ENCODE results near the gene PAMR1.
A peak's percentile ranks its signal among the peaks of the same experiment; 100 is the strongest.

Gene PAMR1

DNA sequence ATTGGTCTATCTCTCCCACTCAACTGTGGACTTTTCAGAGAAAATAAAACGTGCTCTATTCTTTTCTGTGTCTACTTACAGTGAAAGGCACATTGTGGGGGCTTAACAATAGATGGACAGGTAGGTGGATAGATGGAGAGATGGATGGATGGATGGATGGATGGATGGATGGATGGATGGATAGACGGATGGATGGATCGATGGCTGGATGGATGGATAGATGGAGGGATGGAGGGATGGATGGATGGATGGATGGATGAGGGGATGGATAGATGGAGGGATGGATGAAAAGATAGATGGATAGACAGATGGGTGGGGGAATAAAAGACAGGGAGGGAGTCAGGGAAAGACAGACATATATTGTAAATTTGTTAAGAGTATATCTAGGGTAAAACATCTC lies 91.8 kb downstream of the PAMR1 start:
- DNase-seq: no peak

DNA sequence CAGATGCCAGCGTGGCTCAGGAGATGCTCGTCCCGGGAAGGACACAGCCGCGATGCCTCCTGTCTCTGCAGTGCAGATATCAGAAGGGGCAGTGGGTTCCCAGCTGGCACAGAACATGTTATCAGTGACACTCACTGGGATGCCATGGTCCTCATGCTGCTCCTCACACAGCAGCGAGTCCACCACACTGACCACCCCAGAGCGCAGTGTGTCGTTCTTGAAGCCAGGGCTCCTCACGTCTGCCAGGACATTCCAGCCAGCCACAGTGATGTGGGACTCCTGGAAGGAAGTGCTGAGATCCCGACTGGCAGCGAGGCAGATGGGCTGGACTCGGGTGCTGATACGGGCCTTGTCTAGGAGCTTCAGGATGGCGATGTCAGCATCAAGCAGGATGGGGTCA lies 93.0 kb downstream of the PAMR1 start:
- no peak for DNase-seq

DNA sequence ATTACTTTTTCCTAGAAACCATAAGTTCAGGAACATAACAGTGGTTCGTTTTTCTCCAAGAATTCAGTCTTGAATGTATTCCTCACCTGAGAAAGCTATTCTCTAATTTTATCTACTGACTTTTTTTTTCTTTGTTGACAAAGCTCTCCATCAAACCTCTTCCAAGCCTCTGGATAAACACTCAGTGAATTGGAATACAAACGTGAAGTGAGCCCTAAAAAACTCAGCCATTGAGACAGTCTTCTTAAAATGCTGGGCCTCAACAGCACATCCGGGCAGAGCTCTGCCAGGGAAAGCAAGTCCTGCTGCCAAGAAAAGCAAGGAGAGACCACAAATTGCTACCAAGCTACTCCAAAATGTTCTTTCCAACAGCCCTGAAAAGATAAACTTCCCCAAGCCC lies 98.3 kb downstream of the PAMR1 start:
- DNase-seq: peak; percentile 66

DNA sequence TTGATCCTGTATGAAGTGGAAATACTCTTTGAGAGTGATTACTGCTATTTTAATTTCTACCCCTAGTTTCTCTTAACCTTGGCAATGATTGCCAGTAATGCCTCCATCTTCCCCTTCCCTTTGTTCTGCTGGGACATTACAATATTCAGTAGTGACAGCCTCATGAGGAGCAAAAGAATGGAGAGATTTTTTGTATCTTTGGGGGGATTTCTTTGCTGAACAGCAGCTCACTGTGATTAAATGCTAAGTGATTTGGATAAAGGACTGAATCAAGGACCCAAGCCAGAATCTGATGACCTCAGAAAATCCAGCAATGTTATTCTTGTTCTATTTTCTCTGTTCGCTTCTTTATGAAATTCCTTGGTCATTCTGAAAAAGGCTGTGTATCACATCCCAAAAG lies 99.1 kb downstream of the PAMR1 start:
- DNase-seq: no peak

DNA sequence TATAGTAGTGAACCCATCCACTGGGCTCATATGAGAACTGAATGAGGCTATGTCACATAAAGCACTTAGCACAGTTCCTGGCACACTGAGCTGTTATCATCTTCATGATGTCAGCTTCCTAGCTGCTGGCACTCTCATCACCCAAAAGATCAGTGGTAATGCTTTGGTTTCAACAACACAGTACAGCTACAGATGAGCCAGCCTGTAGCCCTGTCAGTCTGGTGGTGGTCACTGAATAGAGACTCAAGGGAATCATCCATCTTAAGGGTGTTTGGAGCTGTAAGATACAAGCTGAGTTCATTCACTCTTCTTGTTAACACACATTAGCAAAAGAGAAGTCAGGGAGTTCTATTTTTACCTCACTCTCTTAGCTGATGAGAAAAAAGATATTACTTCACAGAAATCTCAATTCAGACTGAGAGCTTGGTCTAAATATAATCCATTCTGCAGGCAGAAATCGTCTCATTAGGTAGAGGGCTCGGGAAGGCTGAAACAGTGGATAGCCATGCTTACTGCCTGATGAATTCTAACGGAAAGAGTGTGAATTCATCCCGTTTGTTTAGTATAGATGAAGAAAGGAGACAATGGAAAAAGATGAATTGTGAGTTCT lies 99.7 kb downstream of the PAMR1 start:
- no peak for DNase-seq

DNA sequence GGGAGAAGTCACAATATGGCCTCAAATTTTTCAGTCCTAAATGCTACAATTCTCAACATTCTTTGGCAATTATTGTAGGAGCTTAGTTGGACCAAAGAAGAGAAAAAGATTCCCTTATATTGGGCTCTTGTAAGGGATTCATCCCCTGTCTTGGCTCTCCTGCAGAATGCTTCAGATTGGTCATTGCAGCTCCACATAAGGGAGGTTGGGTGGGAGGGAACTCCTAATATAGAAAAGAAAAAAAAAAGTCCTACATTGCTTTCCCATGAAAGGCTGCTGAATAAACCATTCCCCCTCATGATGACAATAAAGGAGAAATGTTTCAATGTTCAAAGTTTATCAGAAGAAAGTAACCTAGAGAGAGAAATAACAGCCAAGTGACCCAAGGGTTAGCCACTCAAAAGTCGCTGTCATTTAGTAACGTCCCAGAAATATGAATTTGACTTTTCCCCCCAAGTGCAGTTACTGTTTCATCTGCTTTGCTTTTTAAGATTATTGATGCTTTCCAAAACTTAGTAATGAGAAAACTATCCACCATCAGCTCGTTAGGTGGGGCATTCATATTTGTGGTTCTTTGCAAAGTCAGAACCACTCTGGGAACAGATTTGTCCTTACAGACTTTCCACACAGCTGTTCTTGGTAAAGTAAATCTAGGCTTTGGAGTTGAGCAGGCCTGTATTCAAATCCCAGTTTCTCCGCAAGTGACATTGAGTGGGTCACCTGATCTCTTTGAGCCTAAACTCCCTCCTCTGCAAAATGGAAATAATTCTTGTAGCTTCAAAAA lies 101.1 kb downstream of the PAMR1 start:
- no peak for DNase-seq

DNA sequence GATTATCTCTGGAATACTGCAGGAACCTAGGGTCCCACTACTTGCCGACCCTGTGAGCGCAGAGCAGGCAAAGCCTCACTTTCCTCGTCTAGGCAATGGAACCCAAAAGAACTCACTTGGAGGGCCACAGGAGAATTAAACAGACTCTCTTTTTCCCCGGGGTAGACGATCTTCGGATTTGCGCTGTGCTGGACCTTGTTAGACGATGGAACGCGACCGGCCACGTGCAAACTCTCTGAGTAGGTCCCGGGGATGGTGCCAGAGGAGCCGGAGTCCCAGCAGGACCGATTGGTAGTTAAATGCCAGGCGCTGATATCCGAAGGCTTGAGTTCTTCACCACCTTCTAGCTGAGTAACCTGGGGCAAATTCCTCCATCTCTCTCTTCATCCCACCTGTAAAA lies 105.0 kb downstream of the PAMR1 start:
- no peak for DNase-seq

DNA sequence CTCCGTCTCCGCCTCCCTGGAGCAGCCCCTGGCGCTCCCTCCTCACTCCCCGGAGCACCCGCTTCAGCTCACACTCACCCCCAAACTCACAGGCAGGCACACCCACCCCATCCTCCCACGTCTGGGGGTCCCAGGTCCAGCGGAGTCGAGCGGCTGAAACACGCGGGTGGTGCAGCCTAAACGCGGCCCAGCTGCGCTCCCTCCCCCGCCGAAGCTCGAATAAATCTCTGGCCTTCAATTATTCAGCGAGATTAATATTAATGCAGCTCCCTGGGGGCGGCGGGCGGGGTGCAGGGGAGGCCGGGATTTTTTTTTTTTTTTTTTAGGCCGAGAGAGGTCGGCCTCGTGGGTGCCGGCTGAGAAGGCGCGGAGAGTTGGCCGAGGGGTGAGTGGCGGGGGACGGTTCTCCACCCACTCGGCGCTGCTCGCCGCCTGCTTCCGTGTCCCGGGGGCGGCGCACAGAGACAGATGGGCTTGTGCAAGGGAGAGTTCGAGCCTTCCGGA lies 105.5 kb downstream of the PAMR1 start:
- no peak for DNase-seq

DNA sequence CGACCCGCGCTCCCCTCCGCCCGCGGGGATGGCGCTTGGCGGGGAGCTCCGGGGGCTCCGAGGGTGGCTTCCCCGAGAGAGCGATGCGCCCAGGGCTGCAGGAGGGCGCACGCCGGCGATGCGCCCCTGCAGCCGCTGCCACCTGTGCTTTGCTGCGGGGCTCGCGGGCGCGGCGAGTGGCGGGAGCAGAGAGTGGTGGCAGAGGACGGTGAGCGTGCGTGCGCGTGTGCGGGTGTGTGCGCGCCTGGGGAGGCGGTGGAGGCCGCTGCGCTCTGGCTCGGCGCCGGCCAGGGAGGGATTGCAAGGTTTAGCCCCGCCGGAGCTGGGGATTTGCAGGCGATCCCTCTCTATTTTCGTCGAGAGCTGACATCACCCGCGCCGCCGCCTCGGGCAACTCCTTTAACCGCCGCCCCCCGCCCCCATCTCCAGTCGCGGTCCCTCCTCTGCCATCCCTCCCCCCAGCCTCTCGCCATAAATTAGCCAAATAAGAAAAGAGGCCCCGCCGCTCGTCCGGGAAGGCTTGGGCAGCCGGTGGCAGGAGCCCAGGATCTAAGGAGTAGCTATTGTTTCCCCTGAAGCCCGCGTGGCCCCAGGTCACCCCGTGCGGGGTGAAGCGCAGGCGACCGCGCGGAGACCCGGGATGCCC lies 106.1 kb downstream of the PAMR1 start, which contains the start of gene SLC1A2:
SLC1A2 (minus strand) TSS at position 375 of the 646 bp plus-strand sequence. CDS start 592 bp downstream, outside the sequence.
- DNase-seq: peak; percentile 12

DNA sequence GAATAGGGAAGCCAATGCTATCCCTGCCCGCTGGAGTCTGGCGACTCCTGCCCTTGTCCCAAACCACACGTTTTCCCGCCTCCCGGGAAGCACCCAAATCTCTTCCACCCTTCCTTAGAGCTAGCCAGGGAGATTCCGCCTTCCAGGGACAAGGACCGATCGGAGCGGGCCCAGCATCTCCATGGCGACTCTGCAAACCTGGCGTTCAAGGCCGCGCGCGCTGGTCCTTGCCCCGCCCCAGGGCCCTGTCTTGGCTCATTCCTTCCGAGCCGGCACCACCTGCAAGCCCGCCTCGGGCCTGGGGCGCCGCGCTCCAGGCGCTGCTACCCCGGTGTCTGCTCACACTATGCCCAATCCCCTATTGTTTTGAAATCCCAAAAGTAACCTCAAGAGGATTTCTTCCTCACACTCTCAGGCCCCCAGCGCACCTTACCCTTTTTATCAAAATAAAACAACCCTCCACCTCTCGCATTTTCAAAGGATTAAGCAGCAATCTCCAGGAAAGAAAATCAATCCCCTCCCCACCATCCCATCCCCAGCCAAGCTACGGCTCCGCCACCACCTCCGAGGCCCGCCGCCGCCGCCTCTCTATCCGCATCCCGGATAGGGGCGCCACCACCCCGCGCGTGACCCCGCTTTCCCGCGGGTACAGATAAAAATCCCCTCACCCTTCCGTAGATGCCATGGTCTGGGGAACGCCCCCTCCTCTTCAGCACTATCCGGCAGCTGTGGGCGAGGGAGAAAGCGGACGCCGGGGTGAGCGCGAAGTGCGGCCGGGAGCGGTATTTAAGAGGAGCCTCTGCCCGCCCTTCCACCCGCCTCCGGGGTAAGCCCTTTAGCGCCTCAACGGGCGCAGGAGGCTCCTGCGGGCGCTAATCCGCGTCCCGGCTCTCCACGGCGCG lies 106.9 kb downstream of the PAMR1 start:
- peak; percentile 5 for DNase-seq

DNA sequence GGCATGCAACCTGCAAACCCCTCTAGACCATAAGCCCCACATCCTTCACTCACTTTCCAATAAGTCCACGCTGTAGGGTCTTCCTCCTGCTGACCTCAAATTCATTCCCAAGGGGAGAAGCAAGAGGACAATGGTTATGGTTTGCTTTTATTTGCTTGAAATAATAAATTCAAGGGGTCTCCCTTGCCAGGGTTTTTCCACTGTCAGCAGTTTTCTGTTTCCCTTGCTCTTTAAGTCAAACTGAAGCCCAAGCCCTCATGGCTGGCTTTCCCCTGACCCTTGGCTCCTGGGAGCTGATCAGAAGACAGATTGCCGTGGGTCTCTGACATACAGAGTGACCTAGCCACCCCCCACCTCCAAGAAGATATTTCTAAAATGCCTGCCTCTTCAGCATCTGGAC lies 109.9 kb downstream of the PAMR1 start:
- no peak for DNase-seq

DNA sequence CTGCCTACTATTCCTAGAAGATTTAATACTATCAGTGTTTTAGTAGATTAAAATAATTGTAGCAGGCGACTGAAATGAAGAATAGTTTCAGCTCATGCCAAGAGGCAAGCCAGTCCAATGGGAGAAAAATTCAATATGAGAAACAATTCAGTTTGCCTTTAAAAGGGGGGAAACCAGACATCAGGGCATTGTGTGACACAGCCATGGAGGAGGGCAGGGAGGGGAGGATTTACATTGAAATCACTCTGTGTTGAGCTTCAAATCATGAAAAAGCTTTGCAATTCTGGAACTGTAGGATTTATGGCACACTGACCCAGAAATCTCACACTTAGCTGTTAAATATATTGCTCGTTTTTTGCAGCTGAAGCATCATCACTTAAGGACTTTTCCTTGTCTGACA lies 110.6 kb downstream of the PAMR1 start:
- no peak for DNase-seq

DNA sequence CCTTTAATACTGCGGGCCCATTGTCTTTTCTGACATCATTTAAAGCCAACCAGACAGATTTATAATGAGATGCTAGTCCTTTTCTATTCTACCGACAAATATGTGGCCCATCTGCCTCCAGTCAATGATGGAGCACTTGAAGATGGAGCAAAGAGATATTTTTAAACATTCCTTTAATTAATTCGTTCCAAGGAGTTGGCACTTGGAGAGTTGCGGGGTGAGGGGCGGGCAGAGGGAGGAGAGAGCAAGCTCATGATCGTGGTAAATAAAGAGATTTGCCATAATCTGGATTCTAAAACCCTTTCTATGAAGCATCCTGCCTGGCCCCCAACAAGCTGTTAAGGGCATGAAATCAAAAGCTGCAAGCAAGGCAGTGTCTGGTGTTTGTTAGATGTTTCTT lies 111.1 kb downstream of the PAMR1 start:
- no peak for DNase-seq

DNA sequence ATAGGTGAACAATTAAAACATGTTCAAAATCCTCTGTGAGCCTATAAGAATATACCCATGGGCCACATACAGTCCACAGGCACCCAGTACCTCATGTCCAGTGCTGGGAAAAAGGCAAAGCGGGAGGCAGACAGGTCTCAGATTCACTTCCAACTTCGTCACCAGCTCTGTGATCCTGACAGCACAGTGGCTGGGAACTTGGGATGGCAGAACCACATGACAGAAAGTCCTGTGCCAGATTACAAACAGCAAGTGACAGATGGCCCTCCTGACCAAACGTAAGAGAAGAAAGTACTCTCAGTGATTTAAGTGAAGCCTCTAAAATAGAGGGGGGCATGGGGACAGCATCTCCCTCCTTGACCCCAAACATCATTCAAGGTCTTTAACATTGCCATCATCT lies 111.8 kb downstream of the PAMR1 start:
- DNase-seq: no peak

DNA sequence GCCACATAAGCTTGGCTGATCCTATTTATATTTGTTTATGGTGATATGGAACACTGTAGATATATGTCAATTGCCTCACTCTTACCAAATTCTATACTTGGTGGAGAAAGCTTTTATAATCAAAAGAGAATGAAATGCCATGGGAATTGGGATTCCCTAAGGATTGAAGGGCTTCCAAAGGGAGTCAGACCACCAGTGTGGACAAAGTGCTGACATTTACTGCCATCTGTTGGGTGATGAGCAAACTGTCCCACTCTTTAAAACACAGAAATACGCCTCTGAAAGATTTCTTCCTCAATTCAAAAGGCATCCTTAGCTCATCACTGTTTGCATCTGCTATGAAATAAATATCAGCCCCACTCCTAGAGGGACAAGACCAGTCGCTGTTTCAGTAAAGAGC lies 113.1 kb downstream of the PAMR1 start:
- no peak for DNase-seq

DNA sequence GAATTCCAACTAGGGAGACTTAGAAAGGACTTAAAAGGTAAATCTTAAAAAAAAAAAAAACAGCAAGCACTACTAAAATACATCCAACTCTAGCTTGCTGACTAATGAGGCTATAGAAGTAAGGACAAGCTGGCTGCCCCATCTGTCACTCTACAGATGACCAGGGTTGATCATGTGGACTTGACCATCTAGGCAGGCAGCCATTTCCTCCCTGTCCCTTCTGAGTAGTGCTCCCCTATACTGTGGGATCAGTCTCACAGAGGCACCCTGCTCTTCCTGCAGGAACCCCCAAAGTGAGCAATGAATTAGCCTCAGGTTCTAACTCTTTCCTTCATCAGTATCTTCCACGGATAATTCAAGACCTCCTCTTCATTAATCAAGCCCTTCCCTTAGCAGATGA lies 118.4 kb downstream of the PAMR1 start:
- DNase-seq: no peak

DNA sequence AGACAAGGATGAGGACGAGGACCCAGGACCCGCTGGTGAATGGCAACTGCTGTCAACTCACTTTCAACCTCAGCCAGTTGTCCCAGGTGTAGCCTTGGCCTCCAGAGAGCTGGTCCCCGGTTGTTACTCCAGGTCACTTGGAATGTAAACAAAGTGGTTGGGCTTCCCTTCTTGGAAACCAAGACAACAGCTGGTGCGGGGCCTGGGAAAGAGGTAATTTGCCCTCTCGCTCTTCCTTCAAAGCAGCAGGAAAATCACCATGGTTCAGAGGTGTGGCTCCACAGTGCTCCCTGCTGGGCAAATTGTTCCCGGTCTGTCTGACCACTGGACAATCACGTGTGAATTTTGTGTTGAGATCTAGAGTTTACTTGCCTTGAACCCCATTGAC lies 121.0 kb downstream of the PAMR1 start:
- DNase-seq: no peak

DNA sequence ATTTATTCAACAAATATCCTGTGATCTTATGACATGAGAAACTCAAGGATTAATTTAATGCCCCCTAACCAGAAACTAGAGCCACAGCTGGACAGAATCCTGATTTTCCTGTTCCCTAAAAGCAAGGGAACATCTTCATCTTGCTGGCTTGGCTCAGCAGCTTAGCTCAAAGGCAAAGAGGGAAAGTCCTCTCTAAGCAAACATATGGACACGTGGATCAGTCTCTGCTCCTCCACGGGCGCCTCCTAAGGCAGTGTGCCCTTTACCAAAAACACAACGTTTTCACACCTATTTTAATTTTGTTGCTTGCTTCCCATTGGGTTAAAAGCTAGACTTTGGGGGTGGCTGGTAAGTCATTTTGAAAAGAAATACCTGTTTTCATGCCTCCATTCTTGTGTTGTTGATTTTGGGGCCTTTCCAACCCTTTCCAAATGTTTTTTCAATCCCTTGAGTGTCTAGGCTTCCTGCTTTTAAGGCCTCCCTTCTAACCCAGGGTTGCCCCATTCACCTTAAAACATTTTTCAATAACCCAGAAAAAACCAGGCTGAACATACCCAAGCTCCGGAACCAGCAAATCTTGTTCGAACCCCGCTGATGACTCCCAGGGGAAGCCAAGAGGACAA lies 121.5 kb downstream of the PAMR1 start:
- DNase-seq: peak; percentile 25

DNA sequence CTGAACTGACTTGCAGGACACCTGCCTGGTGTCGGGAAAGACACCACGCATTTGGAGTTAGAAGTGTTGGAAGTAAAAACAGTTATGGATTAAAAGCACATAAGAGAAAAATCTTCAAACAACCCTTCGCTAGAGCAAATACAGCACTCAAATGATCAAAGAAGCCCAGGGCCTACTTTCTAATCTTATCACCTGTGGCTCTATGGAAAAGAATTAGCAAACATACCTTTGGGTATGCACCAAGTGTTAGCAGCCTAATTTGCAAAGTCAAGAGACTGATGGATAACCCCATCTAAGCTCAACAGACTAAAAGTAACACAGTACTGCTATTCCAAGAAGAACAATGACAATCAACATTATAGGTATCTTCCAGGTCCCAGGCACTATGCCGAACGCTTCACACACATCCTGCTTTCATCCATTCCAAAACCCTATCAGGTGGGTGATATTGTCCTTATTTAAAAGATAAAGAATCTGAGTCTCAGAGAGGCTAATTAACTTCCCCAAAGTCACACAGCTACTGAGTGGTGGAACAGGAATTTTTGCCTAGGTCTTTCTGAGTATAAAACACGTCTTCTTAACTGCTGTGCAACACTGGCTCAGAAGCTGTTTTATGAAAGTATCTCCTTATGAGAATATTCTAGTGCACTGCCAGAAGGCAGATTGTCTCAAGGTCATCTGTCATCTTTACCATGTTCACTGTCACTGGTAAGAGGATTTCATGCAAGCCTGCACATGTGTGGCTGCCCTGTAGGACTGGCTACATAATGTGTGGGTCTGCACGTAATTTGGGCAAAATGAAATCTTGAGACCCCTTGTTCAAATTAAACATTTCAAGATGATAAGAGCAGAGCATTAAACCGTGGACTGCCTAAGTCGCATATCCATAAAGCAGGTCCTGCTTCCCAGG lies 122.4 kb downstream of the PAMR1 start:
- DNase-seq: no peak

DNA sequence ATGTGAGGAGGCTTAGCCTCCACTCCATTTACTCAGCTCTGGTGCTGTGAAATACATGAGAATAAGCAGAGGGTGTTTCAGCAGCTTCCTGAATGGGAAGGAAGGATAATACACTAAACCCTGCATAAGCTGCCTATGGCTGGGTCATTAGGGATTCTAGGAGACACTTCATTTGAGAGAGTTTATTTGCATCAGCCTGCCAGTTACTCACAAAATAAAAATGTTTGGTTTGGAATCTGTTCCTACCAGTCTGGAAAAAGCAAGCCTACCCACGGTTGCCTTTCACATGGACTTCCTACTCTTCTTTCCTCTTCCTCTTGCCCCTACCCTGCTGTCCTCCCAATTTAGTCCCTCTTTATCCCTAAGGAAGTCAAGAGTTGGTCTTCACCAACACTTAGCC lies 126.5 kb downstream of the PAMR1 start:
- no peak for DNase-seq

DNA sequence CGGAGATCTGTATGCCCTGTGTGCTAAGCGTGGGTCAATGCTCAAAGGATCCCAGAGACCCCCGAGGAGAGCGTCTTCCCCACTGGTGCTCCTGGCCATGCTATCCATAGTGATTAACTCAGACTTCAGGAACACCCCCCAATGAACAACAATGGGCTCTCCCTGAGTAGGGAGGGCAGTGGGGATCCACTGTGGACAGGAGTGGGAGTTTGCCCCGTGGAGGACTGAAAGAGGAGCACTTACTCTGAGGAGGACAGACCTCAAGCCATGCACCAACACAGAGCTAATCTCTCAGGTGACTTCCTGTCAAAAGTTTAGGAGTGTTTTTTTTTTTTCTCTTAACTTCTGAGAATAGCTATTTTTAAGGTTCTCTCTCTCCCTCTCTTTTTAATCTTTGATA lies 130.5 kb downstream of the PAMR1 start:
- DNase-seq: no peak

Data from NCI-H2029 (cell line).